CD1c-positive myeloid dendritic cell (primary cell): ENCODE measurements around the gene SEMA6A.

Experiments
- DNase-seq: peaks from one replicate; pipeline ENCODE4 v3.0.0-alpha.2; 2016; ENCODE audit errors: extremely low spot score

Gene SEMA6A

DNA sequence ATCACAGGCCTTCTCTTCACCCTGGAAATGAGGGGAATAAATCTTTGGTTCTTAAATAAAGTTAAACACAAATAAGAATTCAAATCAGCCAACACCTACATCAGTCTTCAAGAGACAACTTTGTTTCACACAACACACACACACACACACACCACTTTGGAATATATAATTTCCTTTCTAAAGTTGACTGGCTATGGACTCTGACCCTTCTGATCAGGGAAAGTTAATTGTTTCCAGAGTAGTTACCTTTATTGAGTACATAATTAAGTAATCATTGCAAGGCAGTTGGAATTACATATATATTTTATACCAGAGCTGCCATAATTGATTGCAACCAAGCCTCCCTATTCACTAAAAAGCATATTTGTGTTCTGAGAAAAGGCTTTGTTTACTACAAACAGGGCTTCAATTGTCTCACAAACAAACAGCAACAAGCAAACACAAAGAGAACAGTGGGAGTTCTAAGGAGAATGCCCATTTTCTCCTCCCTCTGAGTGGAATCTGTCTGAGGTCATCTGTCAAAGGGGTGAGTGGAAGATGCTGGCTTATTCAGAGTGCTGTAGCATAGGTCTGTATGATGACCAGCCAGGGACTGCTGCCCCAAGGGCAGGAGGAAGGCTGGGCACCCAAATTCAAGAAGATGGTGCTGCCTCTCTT, 136.6 kb downstream of the SEMA6A start:
- no peak for DNase-seq

DNA sequence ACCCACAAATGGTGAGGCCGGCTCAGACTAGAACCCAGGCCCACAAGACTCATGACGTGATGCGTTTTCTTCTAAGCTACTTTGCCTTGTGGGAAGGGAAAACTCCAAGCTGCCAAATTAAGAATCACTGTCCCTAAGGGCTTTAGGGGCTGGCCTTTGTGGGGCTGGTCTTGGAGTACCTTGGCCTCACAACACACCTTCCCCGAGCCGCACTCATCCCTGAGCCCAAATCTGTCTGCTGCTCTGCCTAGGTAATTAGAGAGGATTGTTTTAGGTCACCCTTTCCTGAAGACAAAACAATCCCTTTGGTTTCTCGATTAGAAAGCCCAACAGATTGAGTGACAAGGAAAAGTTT, 137.3 kb downstream of the SEMA6A start:
- DNase-seq = no peak

DNA sequence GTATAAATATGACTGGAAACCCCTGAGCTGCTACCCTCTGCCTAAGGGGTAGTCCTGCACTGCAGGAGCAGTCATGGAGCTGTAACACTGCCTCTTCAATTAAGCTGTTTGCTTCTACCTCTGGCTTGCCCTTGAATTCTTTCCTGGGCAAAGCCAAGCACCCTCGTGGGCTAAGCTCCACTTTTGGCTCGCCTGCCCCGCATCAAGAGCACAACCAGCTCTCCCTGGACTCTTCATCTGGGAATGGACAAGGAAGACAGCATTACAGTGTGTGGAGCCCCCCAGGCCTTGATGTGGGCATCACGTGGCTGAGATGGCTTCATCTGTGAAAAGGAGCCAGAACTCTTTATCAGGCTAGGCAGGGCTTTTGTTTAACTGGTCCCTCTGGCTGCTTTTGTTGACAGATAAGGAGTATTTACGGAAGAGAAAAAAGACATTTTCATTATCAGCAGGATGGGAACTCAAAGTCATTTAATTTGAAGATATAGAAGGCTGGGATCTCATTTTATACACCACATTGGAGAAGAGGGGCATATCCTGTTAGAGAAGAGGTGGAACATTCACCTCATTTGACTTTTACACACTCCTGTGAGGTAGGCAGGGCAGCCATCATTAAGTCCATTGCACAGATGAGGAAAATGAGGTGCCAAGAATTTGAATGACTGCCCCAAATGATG, 137.8 kb downstream of the SEMA6A start:
- DNase-seq = no peak

DNA sequence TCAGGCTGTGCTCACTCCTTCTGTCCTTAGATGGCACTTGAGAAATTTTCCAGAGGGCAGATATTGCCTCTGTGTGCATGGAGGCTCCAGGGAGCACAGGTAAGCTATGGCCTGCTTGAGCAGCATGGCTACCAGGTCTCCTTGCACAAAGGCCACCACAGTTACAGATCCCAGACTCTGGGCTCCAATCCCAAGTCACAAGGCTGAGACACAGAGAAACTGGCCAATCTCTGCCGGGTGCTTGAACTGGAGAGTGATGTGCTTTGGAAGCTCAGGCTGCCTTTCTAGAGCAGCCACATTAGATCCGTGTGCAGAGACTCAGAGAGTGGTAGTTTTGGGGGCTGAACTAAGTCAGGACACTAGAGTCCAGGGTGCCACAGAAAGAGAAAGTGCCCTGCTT, 145.7 kb downstream of the SEMA6A start:
- DNase-seq = no peak

DNA sequence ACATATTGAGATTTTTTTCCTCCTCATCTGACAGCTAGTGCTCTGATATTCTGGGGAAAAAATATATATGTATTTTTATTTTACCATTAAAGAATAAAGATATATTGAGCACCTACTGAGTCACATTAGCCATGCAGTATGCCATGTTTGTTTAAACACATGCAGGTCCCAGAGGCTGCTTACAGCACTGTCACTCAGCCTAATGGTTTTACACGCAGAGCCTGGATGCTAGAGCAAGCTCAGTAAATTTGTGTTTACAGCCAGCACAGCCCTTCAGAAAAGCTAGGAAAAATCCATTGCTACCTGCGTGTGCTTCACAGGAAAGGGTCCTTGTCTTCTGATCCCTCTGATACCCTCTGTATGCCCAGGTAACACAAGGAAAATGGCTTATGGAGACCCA, 146.2 kb downstream of the SEMA6A start:
- DNase-seq = no peak

DNA sequence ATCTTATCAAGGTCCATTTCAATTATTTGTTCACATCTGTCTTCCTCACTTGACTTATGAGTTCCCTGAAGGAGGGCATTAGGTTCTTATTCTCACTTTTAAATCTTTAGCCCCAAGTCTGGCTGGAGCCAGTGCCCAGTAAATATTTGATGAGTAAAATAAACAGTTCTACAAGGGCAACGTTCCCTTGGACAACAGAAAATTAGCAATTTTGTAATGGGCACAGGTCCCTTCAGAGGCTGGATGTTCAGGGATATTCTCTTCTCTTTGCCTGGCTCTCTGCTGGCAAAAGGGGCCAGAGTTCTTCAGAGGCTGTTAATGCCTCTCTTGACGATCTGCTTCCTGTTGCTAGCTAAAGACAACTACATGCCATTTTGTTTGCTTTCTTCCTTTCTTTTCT, 149.7 kb downstream of the SEMA6A start:
- no peak for DNase-seq

DNA sequence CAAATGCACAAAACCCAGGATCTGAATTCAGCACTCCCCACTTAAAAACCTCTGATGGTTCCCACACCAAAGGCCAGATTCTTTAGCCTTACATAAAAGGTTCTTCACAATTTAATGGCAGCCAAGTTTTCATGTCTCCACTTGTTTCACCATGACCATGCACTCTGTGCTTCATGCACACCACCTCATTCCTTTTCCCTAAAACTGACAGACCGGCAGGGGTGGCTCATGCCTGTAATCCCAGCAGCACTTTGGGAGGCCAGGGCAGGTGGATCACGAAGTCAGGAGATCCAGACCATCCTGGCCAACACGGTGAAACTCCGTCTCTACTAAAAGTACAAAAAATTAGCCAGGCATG, 150.4 kb downstream of the SEMA6A start:
- DNase-seq = no peak

DNA sequence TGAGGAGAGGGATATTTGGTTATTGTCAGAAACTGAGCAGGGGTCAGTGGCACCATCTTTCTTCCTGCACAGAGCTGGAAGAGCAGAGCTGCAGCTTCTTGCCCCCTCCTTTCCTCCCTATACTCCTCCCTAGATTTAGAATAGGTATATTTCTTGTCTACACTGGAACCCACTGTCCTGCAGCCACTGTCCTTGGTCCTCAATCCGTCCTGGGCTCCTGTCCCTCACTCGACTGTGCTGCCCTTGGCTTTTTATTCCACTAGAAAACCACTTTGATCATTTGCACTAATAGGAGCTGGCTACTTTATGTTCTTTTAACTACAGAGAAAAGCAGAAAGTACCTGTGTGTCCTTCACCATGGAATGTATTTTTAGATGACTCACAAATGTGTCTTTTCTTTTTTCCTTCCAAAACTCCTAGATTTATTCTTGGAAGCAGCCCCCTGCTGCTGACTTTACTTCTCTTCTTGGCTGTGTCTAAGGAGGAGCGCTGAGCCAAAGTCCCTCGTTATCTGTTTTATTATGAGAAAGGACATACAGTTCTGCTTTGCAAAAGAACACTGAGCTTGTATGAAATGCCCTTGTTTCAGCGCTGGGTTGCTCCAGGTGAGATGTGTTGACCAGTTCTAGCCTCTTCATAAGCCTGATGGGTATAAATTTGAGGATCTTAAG, 150.9 kb downstream of the SEMA6A start:
- no peak for DNase-seq

DNA sequence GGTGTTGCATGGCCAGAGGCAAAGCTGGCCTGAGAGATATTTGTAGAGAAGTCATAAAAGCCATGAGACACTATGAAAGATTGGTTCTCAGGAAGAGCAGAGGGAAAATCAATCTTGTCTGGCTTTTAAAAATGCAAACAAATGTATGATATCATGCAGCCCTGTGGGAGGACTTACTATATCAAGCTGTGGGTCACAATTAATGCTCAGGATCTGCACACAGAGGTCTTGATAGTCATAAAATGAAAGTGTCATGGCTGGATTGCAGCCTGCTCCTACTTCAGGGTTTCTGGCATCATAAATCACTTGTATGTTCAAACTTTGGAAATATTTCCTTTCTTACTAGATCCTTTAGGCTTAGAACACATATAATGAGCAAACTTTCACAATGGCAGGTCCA, 151.5 kb downstream of the SEMA6A start:
- DNase-seq = no peak

DNA sequence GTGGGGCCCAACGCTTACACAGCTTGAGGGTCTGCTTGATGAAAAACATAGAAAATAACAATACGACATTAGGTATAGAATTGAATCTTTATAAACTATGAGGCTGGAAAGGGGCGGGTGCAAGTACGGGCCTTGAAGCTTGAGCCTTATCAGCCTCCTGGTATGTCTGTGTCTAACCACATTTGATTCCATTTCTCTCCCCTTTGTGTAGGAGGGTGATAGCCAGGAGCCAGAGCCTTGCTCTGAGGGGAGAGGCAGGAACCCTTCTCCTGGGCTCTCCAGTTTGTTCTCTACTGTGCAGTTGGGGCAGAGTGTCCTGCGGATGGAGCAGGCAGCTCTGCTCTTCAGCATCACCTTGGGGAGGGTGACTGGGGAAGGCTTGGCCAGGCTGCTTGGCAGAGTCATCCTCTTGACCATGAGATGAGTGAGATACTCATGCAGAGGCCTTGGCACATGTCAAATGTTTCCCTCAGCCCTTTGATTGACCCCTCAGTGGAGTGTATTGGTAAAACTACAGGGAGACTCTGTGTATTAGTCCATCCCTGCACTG, 153.5 kb downstream of the SEMA6A start:
- no peak for DNase-seq

DNA sequence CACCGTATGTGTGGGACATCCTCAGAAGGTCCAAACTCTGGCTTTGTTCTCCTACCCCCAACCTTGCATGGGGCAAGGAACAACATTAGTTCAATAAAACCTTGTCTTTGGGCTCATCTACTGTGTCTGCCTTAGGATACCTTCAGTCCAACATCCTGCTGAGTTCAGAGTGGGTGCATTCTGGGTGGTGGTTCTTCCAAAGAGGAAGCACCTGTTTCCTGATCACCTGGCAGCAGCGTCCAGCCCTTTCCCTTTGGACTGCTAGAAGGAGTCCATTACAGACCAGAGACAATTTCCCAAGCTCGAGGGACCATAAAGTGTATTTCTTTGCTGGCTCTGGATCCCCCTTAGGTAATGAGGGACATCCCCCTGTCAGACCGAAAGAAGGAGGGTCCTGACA, 154.1 kb downstream of the SEMA6A start:
- no peak for DNase-seq

DNA sequence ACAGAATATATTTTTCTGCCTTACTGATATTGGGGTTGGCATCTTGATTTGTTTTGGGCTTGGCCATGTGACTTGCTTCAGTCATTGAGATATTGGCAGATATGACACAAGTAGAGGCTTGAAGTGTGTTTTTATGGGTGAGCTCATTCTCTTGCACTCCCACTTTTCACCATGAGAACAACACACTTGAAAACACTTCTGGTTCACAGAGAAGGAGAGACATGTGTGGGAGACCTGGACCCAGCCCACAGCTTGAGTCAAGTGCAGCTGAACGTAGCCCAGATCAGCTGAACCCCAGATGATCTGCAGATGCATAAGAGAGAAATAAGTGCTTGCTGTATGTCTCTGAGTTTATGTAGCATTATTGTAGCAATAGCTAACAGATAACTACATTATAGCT, 155.4 kb downstream of the SEMA6A start:
- no peak for DNase-seq

DNA sequence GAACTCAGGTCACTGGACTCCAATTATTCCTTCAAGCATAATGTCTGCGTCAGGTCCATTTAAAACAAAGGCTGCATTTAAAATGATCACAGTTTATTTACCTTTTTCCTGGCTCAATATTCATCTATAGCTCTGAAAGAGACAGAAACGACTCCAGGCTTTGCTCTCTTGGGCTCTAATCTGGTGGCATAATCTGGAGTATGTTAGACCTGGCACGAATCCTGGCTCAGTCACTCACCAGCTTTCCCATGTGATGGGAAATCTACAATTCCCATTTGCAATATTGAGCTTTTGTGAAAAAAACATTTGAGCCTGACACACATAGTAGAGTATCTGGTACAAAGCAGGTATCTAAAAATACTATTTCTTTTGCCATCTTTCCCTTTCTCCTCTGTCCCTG, 155.8 kb downstream of the SEMA6A start:
- no peak for DNase-seq

DNA sequence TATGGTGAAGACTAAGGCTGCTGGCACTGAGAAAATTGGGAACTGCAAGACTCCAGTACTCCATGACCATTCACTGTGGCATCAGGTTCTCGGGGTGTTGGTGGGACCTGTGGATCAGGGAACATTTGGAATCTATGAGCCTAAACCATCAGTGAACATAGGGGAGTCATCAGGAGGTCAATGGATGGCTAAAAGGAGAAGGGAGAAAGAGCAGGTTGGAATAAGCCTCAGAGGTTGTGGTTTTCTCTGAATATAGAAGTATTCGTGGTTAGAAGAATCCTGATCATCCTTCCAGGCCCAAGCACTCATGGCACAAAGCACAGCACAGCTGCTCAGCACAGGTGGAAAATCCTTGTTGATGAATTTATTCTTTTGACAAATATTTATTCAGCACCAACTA, 156.6 kb downstream of the SEMA6A start:
- no peak for DNase-seq

DNA sequence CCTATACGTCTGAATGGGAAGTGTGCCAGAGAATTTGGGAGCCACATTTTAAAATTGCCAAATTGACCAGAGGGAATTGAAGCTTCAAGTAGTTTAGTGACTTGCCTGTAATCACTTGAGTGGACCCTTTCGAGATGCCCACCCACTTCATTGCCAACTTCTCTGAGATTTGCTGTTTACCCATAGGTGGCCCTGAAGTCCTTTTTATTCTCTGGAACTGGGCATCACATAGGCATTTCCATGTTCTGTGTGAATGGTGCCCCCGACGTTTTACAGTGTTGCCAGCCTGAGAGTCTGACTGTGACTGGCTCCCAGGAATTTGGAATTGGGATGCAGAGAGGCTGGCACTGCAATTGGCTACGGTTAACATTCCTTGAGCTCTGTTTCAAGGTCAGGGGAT, 158.6 kb downstream of the SEMA6A start:
- DNase-seq = no peak

DNA sequence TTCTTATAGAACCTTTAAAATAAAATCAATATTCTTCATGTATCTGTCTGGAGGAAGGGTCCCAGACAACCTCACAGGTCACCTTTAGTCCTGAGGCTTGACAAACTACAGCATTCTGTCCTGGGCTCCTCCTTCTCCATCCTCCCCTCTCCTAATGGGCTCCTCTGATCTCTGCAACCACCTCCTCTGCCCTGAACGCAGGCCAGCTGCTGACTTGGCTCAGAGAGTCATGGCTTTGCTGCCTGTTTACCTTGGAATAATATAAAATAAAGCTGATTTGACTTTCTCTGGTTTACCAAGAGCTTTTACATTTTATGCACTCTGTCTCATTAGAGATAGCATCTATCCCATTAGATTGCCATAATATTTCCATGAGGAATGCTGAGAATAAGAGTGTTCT, 159.4 kb downstream of the SEMA6A start:
- no peak for DNase-seq

DNA sequence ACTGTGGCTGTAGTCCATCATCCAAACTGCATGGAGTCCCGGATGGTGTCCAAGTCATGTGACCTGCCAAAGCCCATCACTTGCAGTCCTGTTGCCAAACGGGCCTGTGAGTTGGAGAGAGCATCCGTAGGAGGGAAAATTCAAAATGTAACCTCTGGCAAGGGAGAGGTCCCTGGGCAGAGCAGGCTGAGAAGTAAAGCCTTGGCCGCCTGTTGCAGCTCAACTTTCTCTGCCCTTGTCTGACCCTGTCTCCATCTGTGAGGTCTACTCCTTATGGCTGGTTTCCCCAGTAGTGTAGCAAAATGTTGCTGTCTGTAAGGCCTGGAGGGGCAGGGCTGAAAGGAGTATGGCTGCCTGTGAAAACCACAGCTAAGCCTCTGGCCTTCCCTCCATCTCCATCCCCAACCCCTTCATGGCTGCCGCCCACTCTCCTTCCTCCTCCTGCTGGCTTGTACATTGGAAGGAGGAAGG, 163.5 kb downstream of the SEMA6A start:
- DNase-seq = no peak

DNA sequence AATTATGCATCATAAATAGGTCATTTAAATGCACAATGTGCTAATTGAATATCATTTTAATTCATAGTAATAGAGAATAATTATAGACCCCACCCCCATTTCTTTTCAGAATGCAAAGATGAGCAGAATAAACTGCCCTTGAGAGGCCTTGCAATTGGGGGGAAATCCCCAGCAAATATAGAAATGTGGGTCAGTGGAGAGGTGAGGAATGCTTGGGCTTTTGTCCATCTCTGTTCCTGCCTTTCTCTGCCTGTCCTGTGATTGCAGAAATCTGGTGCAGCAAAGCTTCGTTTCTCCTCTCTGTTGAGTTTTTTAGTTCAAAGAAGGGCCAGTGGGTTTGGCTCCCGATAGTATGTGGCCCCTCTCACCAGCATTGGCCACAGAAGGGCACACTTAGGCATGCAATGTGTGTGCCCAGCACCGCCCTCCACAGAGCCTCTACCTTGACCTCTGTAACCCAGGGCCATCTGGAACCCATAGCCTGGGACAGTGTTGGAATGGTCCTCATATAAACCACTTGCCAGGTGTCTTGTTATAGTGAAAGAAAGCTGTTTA, 164.2 kb downstream of the SEMA6A start:
- no peak for DNase-seq

DNA sequence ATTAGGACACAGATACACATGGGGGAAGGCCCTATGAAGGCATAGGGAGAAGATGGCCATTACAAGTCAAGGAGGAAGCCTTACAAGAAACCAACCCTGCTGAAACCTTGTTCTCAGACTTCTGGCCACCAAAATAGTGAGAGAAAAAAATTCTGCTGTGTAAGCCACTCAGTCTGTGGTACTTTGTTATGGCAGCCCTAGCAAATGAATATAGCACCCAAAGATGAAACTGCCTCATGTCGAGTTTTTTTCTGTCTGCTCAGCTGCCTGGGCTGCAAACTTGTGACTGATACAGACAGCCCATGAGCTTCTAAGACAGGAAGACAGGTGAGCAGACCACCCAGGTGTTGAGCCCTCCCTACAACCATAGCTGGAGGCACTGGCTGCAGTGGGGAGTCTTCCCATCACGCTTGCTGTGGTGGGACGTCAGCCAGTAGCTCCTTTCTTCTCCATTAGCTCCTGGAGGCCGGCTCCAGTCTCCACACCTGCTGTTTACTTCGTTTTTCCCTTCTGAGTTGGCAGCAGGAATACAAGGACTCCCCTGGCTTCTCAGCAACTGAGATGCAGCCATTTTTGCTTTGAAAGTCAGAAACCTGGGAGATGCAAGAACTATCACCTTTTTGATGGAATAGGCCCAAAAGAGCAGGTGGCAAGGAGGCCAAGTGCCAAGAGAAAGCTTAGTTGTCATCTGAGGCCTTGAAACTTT, 164.9 kb downstream of the SEMA6A start:
- no peak for DNase-seq

DNA sequence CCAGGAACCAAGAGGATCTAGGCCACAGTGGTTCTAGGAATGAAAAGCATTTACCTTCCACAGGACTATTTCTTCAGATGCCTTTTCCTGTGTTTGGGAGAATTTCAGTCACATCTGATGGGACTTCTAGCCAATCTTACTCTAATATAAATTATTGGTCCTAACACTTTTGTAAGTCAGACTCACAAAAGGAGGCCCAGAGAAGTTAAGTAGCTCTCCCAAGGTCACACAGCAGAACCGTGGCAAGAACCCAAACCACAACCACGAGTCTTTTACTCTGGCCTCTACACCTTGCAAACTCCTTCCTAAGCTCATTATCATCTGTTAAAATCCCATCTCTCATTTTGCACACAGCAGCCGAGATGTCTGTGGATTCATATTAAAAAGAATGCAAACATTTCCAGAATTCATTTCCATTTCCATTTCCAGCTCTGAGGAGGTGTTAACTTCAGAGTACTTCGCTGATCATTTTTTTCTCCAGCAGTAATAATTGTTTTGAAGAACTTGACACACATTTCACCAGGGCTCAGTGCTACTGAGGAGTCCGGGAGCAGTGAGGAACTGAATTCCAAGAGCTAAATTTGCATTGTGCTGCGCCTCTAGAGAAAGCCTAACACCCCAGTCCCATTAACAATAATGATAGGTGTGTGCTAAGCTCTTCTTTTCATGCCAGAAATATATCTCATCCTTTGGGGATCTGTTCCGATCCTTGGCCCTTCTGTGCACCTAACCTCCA, 168.1 kb downstream of the SEMA6A start:
- no peak for DNase-seq

DNA sequence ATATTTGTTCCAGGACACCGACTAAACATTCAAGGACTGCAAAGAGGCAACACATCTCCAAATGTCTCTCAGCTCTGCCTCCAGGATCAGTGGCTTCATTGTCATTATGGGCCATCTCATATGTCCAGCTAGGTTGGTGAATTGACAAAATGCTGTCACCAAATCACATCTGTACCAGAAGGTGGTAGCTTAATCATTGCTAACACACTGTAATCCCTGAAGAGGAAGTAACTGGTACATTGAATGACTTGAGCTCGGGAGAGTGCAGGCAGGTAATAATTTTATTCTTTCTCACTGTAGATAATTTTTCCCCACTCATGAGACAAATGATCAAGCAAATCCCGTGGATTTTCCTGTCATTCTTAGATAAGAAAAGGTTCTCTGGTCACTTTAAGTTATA, 169.8 kb downstream of the SEMA6A start:
- DNase-seq = no peak
